Measurements from ENCODE around the gene PACSIN1.

DNA sequence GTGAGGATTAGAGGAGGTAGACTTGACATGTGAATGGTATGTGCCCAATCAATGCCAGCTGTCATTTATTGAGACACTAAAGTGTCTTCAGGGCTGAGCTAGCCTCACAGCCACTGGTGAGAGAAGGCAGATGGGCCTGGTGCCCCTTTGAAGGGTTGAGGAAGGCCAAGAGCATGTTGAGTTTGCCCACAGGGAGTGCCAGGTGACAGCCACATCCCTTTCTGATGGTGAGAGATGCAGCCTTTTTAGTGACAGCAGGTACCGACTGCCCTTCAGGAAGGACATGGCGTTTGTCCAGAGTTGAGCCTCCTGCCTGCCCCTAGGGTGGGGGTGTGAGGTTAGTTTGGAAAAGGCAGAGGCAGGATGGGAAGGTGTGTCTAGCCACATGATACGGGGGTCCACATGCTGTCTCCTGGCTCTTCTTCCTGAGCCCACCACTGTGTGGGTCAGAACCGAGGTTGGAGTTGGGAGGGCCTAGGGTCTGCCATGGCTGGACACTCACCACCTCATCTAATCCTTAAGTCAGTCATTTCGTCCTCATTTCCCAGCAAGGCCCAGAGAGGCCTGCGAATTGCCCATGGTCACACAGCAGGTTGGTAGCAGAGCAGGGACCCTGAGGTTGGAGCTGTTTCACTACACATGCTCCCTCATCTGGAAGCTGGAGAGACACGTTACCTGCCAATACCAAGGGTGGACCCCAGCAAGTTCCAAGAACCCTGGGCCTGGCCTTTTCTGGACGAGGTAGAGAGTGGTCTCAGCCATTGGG, 57.7 kb downstream of the PACSIN1 start:
- no peak for TF ChIP-seq FOS (IDR thresholded peaks at IDR 0.05; ENCODE audit: borderline replicate concordance, insufficient read depth, low read length)
- TF ChIP-seq, protein P1, sequence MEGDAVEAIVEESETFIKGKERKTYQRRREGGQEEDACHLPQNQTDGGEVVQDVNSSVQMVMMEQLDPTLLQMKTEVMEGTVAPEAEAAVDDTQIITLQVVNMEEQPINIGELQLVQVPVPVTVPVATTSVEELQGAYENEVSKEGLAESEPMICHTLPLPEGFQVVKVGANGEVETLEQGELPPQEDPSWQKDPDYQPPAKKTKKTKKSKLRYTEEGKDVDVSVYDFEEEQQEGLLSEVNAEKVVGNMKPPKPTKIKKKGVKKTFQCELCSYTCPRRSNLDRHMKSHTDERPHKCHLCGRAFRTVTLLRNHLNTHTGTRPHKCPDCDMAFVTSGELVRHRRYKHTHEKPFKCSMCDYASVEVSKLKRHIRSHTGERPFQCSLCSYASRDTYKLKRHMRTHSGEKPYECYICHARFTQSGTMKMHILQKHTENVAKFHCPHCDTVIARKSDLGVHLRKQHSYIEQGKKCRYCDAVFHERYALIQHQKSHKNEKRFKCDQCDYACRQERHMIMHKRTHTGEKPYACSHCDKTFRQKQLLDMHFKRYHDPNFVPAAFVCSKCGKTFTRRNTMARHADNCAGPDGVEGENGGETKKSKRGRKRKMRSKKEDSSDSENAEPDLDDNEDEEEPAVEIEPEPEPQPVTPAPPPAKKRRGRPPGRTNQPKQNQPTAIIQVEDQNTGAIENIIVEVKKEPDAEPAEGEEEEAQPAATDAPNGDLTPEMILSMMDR (IDR thresholded peaks at IDR 0.05; ENCODE audit: extremely low read depth in 1 of 2, insufficient read depth in 1 of 2, low read depth in 1 of 2, low read length in 2 of 2) = no peak
- no peak for TF ChIP-seq POLR2A (IDR thresholded peaks at IDR 0.05; ENCODE audit: low read depth, low read length)

All from endothelial cell of umbilical vein (primary cell).